ENCODE measurements around the gene MAPRE2.

MAPRE2 gene

DNA sequence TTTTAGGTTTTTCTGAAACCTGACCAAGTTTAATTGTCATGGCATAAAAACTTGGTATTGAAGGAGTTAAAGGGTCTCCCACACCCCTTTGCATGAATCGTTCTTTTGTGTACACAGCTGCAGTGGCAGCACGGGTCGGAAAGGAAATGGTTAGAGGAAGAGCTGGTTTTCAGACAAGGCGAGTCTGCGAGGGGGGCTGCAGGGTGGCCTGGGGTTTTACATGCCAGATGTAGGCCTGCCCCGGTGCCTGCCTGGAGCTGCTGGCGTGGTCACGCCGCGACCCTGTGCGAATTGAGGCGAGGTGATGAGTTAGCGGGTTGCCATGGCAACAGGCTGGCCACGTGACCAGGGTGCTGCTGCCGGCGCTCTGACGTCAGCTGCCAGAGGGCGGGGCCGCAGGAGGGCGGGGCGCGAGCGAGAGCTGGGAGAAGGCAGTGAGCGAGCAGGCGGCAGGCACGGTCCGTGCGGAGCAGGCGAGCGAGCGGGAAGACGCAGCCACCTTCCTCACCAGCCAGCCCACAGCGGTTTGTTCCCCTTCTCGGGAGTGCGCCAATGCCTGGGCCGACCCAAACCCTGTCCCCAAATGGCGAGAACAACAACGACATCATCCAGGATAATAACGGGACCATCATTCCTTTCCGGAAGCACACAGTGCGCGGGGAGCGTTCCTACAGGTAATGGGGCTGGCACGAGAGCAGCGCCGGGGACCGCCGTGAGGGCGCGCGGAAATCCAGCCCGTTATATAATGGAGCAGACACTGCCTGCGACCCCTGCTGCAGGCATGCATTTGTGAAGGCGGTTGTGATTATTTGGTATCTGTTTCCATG lies at the start of gene MAPRE2:
Gene MAPRE2 (plus strand): TSS at position 426 of the 827 bp plus-strand sequence. CDS start 127 bp downstream, at position 553.
- Mint-ChIP-seq H3K27me3 (ENCODE audit: low read depth) (peaks cover 2% of the 10 kb centered on the region), H3K27ac (peak within 1 kb of the TSS; percentile 91), H3K9me3 (no peaks in the 10 kb centered on the region), H3K36me3 (ENCODE audit: low read depth) (peaks cover 2% of the 10 kb centered on the region), H3K4me3 (peak within 1 kb of the TSS; percentile 98), H3K4me1 (ENCODE audit: low read depth) (peaks cover 45% of the 10 kb centered on the region)
- DNase-seq (ENCODE audit: low spot score), result peak; percentile 99

- Mint-ChIP-seq H3K9me3 (no peaks in the 10 kb centered on the region), H3K36me3 (ENCODE audit: low read depth) (no peaks in the 10 kb centered on the region), H3K4me1 (ENCODE audit: low read depth) (peaks cover 4% of the 10 kb centered on the region), H3K27me3 (ENCODE audit: low read depth) (peaks cover 17% of the 10 kb centered on the region), H3K27ac (no peak overlapping the region), H3K4me3 (no peak overlapping the region)
- no peak for DNase-seq (ENCODE audit: low spot score)
Observed at GRCh38 chr18:34991561-34991960, 49.7 kb upstream of the MAPRE2 start.

DNA sequence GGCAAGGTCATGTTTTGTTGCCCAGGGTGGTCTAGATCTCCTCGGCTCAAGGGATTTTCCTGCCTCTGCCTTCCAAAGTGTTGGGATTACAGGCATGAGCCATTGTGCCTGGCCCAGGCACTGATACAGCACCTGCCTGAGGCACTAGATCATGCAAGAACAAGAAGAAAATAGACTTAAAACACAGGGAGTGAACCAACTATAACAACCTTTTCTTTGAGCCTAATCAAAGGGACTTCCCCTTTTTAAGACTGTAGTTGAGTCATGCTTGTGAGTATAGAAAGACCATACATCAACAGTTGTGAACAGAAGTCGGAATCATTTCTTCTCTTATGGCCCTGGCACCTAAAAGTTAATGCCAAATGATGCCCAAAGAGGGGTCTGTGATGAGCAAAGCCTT lies 47.9 kb upstream of the MAPRE2 start:
- Mint-ChIP-seq H3K27ac (no peak overlapping the region), H3K27me3 (ENCODE audit: low read depth) (peaks cover 15% of the 10 kb centered on the region), H3K9me3 (no peaks in the 10 kb centered on the region), H3K4me3 (no peak overlapping the region), H3K4me1 (ENCODE audit: low read depth) (peaks cover 3% of the 10 kb centered on the region), H3K36me3 (ENCODE audit: low read depth) (no peaks in the 10 kb centered on the region)
- DNase-seq (ENCODE audit: low spot score), result no peak

- H3K27me3 Mint-ChIP-seq (ENCODE audit: low read depth), result peaks cover 5% of the 10 kb centered on the region
Observed at GRCh38 chr18:34995746-34996145, 45.5 kb upstream of the MAPRE2 start.

GRCh38 chr18:34998661-34999060 lies 42.6 kb upstream of the MAPRE2 start:
- H3K27me3 Mint-ChIP-seq (ENCODE audit: low read depth), result peaks cover 5% of the 10 kb centered on the region
- H3K4me1 Mint-ChIP-seq (ENCODE audit: low read depth), result no peaks in the 10 kb centered on the region
- DNase-seq (ENCODE audit: low spot score), result no peak
- no peaks in the 10 kb centered on the region for H3K9me3 Mint-ChIP-seq
- no peaks in the 10 kb centered on the region for H3K36me3 Mint-ChIP-seq (ENCODE audit: low read depth)
- H3K27ac Mint-ChIP-seq, result no peak overlapping the region
- no peak overlapping the region for H3K4me3 Mint-ChIP-seq

More at GRCh38 chr18:34995746-34996145, 45.5 kb upstream of the MAPRE2 start:
- H3K4me3 Mint-ChIP-seq, result no peak overlapping the region
- no peaks in the 10 kb centered on the region for H3K9me3 Mint-ChIP-seq
- H3K4me1 Mint-ChIP-seq (ENCODE audit: low read depth), result no peaks in the 10 kb centered on the region
- DNase-seq (ENCODE audit: low spot score), result no peak
- H3K36me3 Mint-ChIP-seq (ENCODE audit: low read depth), result no peaks in the 10 kb centered on the region
- H3K27ac Mint-ChIP-seq, result no peak overlapping the region

- Mint-ChIP-seq H3K9me3 (no peaks in the 10 kb centered on the region), H3K4me3 (no peak overlapping the region), H3K27me3 (ENCODE audit: low read depth) (peaks cover 5% of the 10 kb centered on the region), H3K4me1 (ENCODE audit: low read depth) (no peaks in the 10 kb centered on the region), H3K36me3 (ENCODE audit: low read depth) (no peaks in the 10 kb centered on the region), H3K27ac (no peak overlapping the region)
- DNase-seq (ENCODE audit: low spot score), result no peak
Observed at GRCh38 chr18:34999756-35000289, 41.4 kb upstream of the MAPRE2 start.

DNA sequence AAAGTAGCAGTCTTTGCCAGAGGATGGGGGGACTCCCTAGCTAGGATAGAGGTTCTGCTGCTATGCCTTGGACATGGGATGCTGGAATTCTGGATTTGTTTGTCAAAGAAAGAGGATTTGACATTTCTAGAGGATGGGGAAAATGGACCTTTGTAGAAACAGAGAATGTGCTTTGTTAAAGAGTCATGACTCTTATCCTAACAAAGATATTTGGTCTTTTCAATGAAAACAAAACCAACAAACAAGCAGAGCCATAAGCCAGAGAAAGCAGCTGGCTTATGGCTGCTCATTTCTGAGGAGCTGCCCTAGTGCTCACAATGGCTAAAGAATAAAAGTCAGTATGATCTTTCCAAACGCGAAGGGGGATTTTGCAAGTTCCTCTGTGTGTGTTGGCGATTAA lies 40.8 kb upstream of the MAPRE2 start:
- no peak for DNase-seq (ENCODE audit: low spot score)
- H3K9me3 Mint-ChIP-seq, result no peaks in the 10 kb centered on the region

DNA sequence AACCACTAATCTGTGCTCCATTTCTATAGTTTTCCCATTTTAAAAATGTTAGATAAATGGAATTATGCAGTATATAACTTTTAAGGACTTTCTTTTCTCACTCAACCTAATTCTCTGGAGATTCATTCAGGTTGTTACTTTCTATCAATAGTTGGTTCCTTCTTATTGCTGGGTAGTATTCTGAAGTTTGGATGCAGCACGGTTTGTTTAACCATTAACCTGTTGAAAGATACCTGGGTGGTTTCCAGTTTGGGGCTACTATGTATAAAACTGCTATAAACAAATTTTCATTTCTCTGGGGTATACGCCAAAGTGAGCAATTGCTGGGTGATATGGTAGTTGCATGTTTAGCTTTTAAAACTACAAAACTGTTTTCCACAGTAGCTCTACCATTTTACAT lies 39.1 kb upstream of the MAPRE2 start:
- H3K9me3 Mint-ChIP-seq, result no peaks in the 10 kb centered on the region

More for the DNA sequence above, 40.8 kb upstream of the MAPRE2 start:
- Mint-ChIP-seq H3K27me3 (ENCODE audit: low read depth) (peaks cover 5% of the 10 kb centered on the region), H3K4me3 (no peak overlapping the region), H3K27ac (no peak overlapping the region), H3K4me1 (ENCODE audit: low read depth) (no peaks in the 10 kb centered on the region), H3K36me3 (ENCODE audit: low read depth) (no peaks in the 10 kb centered on the region)

DNA sequence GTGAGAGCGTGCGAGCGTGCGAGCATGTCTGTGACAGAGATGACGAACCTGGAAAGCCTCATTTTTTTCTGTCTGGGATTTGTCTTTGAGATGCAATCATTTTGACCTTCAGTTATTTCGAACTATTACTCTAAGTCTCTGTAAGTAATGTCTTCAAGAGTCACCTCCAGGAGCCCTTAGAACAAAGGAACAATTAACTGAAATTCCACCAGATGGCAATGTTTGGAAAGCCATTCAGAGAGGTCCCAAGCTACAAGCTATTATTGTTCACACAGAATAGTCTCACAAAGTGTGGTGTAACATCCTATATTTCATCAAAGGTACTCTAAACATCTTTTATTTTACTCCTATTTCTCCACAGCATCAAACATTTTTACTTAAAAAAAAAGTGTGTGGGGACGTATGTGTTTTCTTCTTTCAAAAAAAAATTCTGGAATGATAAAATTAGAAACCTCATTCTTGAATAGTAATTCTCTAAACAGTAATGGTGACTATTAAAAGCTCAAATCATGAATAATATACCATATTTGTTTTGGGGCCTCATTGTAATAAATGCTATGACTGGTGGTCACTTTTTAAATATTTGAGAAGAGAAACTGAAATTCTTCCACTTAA lies 35.1 kb upstream of the MAPRE2 start:
- no peaks in the 10 kb centered on the region for H3K9me3 Mint-ChIP-seq
- peaks cover 5% of the 10 kb centered on the region for H3K27me3 Mint-ChIP-seq (ENCODE audit: low read depth)
- no peaks in the 10 kb centered on the region for H3K4me1 Mint-ChIP-seq (ENCODE audit: low read depth)
- H3K27ac Mint-ChIP-seq, result no peak overlapping the region
- H3K36me3 Mint-ChIP-seq (ENCODE audit: low read depth), result no peaks in the 10 kb centered on the region
- H3K4me3 Mint-ChIP-seq, result no peak overlapping the region
- DNase-seq (ENCODE audit: low spot score), result no peak

More for the DNA sequence above, 39.1 kb upstream of the MAPRE2 start:
- Mint-ChIP-seq H3K27ac (no peak overlapping the region), H3K27me3 (ENCODE audit: low read depth) (peaks cover 5% of the 10 kb centered on the region), H3K36me3 (ENCODE audit: low read depth) (no peaks in the 10 kb centered on the region), H3K4me1 (ENCODE audit: low read depth) (no peaks in the 10 kb centered on the region), H3K4me3 (no peak overlapping the region)
- no peak for DNase-seq (ENCODE audit: low spot score)

DNA sequence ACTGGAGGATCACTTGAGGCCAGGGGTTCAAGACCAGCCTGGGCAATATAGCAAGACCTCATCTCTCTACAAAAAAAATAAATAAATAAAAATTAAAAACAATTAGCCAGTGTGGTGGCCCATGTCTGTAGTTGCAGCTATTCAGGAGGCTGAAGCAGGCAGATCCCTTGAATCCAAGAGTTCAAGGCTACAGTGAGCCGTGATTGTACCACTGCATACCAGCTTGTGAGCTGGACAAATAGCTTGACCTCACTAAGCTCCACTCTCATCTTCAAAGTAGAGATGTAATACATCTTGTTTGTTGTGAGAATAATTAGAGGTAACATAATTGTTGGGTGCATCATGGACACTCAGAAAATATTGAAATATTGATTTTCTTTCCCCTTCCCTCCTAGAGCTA lies 31.1 kb upstream of the MAPRE2 start:
- Mint-ChIP-seq H3K36me3 (ENCODE audit: low read depth) (no peaks in the 10 kb centered on the region), H3K27me3 (ENCODE audit: low read depth) (no peaks in the 10 kb centered on the region), H3K9me3 (no peaks in the 10 kb centered on the region), H3K27ac (no peak overlapping the region), H3K4me3 (no peak overlapping the region), H3K4me1 (ENCODE audit: low read depth) (no peaks in the 10 kb centered on the region)
- no peak for DNase-seq (ENCODE audit: low spot score)

DNA sequence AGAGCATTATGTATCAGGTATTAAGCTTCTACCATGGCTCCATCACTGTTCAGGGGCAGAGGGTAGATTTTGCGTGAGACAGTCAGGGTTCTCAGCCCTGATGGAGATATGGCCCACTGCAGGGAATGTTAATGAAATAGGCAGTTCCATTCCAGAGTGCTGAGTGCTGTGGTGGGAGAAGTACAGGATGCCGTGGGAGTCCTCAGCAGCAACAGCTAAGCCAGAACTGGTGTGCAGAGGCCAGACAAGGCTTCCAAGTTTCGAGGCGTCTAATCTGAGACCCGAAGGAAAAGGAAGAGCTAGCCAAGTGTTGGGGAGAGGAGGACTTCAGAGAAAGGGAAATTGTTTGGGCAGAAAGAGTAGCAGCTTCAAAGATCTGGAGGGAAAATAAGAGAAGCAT lies 30.2 kb upstream of the MAPRE2 start:
- Mint-ChIP-seq H3K27me3 (ENCODE audit: low read depth) (no peaks in the 10 kb centered on the region), H3K4me1 (ENCODE audit: low read depth) (no peaks in the 10 kb centered on the region), H3K36me3 (ENCODE audit: low read depth) (no peaks in the 10 kb centered on the region), H3K4me3 (no peak overlapping the region), H3K9me3 (no peaks in the 10 kb centered on the region), H3K27ac (no peak overlapping the region)
- DNase-seq (ENCODE audit: low spot score), result no peak

GRCh38 chr18:35019933-35020332 lies 21.3 kb upstream of the MAPRE2 start:
- DNase-seq (ENCODE audit: low spot score), result no peak
- peaks cover 26% of the 10 kb centered on the region for H3K27me3 Mint-ChIP-seq (ENCODE audit: low read depth)
- no peak overlapping the region for H3K27ac Mint-ChIP-seq
- no peaks in the 10 kb centered on the region for H3K9me3 Mint-ChIP-seq
- H3K4me3 Mint-ChIP-seq, result no peak overlapping the region
- H3K36me3 Mint-ChIP-seq (ENCODE audit: low read depth), result no peaks in the 10 kb centered on the region
- no peaks in the 10 kb centered on the region for H3K4me1 Mint-ChIP-seq (ENCODE audit: low read depth)

GRCh38 chr18:35022426-35023001 lies 18.7 kb upstream of the MAPRE2 start:
- H3K4me1 Mint-ChIP-seq (ENCODE audit: low read depth), result peaks cover 11% of the 10 kb centered on the region
- no peaks in the 10 kb centered on the region for H3K36me3 Mint-ChIP-seq (ENCODE audit: low read depth)
- H3K4me3 Mint-ChIP-seq, result no peak overlapping the region
- no peak overlapping the region for H3K27ac Mint-ChIP-seq
- peaks cover 20% of the 10 kb centered on the region for H3K27me3 Mint-ChIP-seq (ENCODE audit: low read depth)
- DNase-seq (ENCODE audit: low spot score), result no peak
- H3K9me3 Mint-ChIP-seq, result no peaks in the 10 kb centered on the region

DNA sequence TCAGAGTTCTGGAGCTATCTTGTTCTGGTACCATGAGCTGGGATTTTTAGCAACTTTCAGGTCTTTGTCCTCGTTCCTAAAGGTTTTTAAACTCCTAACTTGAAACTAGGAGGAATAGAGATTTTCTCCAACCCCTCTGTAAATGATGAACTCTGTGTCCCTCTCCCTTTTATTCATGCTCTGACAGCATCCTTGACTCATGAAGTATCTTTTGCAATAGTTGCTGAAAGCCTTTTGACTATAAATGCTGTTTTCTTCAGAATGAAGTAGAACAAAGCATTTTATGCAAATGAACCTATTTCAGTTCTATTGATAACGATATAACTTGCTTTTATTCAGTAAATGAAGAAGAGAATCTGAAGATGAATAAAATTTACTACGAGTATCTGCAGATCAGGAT lies 17.0 kb upstream of the MAPRE2 start:
- Mint-ChIP-seq H3K4me1 (ENCODE audit: low read depth) (peaks cover 19% of the 10 kb centered on the region), H3K27me3 (ENCODE audit: low read depth) (peaks cover 9% of the 10 kb centered on the region), H3K27ac (no peak overlapping the region), H3K4me3 (no peak overlapping the region), H3K9me3 (no peaks in the 10 kb centered on the region), H3K36me3 (ENCODE audit: low read depth) (no peaks in the 10 kb centered on the region)
- DNase-seq (ENCODE audit: low spot score), result no peak

Measured in T-helper 2 cell treated with Interferon-gamma antibody and Interleukin-4, amounts not matched to agents 5 μg/mL and 100 μg/mL, for 36 hours (primary cell).